H1 (cell line): ENCODE data around the gene POGLUT2. TPM values are rescaled to one million over a fixed set of nuclear protein-coding genes. Genes with fewer than 3 reads are reported as not detected.

ENCODE experiments used
- CHD2 ChIP-seq: IDR thresholded peaks from 2 replicates; pipeline ENCODE4 v1.6.1; 2012; ENCODE audit warnings: low read length, improper control_type of control experiment
- TCF12 ChIP-seq: IDR thresholded peaks from 2 replicates; pipeline ENCODE4 v1.6.1; 2011; ENCODE audit warnings: low read depth, mild to moderate bottlenecking, low read length
- YY1 ChIP-seq: IDR thresholded peaks from 2 replicates; pipeline ENCODE4 v1.6.1; 2011; ENCODE audit warnings: low read depth, mild to moderate bottlenecking, low read length
- polyA plus RNA-seq, 7 experiments: library from polyadenylated mRNA; depleted of rRNA in 3 of 7; stranded (reverse) in 5 of 7; unstranded in 2 of 7; fragments of >200 nt in 5 of 7; fragments of 200-250 nt in 2 of 7; gene quantifications; 1 replicate in 5 of 7; 2 replicates in 1 of 7; 4 replicates in 1 of 7; pipeline versions ENCODE4 v1.2.1 to v1.2.3, GENCODE V29; 2011 to 2013; ENCODE audit warnings: missing spikeins in 2 of 7, mixed read lengths in 2 of 7
- total RNA-seq: library from RNA; stranded (reverse); fragmentation: NEBNext Ultra II Directional; extraction: Animal tissue kit (Norgen Biotek cat#: 25700); gene quantifications from 2 replicates; pipeline ENCODE4 v1.2.1, GENCODE V29; 2021
- TF ChIP-seq, protein P1 (sequence below): fragments of 300-600 bp; sonication (generic); IDR thresholded peaks from 2 replicates; pipeline ENCODE4 v1.7.1; 2012; ENCODE audit warnings: low read length, moderate library complexity, mild to moderate bottlenecking, inconsistent platforms; ENCODE audit not compliant: insufficient replicate concordance

The POGLUT2 gene
- total and polyA plus RNA-seq, 2 of the 8 experiments (the other 6 are each of a cell fraction or from before 2014, with no cell fraction given): 9.9 to 22.3 TPM

DNA sequence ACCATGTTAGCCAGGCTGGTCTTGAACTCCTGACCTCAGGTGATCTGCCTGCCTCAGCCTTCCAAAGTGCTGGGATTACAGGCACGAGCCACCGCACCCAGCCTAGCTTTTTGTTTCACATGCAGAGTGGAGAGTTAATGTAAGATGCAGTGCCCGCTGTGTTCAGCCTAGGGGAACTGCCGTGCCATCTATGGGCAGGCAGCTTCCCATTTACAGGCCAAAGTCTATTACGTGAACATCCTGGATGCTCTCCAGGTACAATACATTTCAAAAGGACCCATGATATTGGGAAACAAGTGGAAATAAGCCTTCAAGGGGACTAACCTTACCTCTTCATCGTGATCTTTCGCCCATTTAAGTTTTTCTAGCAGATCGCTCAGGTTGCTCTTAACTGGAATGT is 10.1 kb downstream of the POGLUT2 start (continued):
- TF ChIP-seq, protein P1, sequence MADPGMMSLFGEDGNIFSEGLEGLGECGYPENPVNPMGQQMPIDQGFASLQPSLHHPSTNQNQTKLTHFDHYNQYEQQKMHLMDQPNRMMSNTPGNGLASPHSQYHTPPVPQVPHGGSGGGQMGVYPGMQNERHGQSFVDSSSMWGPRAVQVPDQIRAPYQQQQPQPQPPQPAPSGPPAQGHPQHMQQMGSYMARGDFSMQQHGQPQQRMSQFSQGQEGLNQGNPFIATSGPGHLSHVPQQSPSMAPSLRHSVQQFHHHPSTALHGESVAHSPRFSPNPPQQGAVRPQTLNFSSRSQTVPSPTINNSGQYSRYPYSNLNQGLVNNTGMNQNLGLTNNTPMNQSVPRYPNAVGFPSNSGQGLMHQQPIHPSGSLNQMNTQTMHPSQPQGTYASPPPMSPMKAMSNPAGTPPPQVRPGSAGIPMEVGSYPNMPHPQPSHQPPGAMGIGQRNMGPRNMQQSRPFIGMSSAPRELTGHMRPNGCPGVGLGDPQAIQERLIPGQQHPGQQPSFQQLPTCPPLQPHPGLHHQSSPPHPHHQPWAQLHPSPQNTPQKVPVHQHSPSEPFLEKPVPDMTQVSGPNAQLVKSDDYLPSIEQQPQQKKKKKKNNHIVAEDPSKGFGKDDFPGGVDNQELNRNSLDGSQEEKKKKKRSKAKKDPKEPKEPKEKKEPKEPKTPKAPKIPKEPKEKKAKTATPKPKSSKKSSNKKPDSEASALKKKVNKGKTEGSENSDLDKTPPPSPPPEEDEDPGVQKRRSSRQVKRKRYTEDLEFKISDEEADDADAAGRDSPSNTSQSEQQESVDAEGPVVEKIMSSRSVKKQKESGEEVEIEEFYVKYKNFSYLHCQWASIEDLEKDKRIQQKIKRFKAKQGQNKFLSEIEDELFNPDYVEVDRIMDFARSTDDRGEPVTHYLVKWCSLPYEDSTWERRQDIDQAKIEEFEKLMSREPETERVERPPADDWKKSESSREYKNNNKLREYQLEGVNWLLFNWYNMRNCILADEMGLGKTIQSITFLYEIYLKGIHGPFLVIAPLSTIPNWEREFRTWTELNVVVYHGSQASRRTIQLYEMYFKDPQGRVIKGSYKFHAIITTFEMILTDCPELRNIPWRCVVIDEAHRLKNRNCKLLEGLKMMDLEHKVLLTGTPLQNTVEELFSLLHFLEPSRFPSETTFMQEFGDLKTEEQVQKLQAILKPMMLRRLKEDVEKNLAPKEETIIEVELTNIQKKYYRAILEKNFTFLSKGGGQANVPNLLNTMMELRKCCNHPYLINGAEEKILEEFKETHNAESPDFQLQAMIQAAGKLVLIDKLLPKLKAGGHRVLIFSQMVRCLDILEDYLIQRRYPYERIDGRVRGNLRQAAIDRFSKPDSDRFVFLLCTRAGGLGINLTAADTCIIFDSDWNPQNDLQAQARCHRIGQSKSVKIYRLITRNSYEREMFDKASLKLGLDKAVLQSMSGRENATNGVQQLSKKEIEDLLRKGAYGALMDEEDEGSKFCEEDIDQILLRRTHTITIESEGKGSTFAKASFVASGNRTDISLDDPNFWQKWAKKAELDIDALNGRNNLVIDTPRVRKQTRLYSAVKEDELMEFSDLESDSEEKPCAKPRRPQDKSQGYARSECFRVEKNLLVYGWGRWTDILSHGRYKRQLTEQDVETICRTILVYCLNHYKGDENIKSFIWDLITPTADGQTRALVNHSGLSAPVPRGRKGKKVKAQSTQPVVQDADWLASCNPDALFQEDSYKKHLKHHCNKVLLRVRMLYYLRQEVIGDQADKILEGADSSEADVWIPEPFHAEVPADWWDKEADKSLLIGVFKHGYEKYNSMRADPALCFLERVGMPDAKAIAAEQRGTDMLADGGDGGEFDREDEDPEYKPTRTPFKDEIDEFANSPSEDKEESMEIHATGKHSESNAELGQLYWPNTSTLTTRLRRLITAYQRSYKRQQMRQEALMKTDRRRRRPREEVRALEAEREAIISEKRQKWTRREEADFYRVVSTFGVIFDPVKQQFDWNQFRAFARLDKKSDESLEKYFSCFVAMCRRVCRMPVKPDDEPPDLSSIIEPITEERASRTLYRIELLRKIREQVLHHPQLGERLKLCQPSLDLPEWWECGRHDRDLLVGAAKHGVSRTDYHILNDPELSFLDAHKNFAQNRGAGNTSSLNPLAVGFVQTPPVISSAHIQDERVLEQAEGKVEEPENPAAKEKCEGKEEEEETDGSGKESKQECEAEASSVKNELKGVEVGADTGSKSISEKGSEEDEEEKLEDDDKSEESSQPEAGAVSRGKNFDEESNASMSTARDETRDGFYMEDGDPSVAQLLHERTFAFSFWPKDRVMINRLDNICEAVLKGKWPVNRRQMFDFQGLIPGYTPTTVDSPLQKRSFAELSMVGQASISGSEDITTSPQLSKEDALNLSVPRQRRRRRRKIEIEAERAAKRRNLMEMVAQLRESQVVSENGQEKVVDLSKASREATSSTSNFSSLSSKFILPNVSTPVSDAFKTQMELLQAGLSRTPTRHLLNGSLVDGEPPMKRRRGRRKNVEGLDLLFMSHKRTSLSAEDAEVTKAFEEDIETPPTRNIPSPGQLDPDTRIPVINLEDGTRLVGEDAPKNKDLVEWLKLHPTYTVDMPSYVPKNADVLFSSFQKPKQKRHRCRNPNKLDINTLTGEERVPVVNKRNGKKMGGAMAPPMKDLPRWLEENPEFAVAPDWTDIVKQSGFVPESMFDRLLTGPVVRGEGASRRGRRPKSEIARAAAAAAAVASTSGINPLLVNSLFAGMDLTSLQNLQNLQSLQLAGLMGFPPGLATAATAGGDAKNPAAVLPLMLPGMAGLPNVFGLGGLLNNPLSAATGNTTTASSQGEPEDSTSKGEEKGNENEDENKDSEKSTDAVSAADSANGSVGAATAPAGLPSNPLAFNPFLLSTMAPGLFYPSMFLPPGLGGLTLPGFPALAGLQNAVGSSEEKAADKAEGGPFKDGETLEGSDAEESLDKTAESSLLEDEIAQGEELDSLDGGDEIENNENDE: no peak
- TF ChIP-seq YY1 (no peak), CHD2 (no peak), TCF12 (no peak)
